ENCODE data around the gene OGFOD1. TPM values are rescaled to one million over a fixed set of nuclear protein-coding genes. Genes with fewer than 3 reads are reported as not detected.

Gene OGFOD1
- total and polyA plus RNA-seq, 2 of the 13 experiments (the other 11 are each of a cell fraction or from before 2014, with no cell fraction given) = 35.2 to 81.3 TPM

DNA sequence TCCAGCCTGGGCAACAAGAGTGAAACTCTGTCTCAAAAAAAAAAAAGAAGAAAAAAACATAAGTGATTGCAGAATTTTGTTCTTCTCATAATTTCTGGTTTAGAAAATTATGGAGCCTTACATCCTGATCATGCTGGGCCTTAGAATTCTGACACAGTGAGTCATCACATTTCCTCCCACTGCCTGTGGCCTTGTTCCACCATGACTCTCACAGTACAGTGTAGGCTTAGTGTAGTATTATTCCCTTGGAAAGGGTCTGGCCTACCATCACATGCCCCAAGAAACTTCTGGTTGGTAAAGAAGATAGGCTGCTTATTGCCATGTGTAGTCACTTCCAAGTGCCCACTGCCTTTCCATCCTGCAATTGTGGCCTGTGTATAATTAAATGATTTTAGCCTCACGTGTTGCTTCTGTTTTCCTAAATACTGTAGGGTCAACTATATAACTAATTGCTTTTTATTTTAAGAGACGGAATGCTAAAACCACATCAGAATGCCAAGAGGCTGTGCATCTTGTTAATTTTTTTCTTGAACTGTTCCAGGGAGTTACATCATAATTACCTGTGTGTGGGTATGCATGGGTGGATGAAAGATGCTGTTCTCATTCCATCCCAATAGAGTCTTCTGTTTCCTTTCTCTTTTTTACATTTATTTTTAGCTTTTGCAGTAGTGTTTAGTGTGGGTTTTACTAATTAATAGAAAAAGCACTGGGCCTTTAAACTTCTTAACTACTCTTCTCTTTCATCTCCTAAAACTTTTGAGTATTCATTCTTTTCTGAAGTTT, 25.9 kb downstream of the OGFOD1 start:
- H3K9me3 ChIP-seq (ENCODE audit: low read length) = no peaks in the 10 kb centered on the region
- CTCF ChIA-PET (ENCODE audit: low intra/inter-chr PET ratio, low total read pairs) = no interaction called here
- H2AFZ ChIP-seq (ENCODE audit: low read length) = no peak overlapping the region
- WGBS (ENCODE audit: low lambda C conversion rate) = 89% methylated on average over 2 of the region's 2 CpGs
- peak; percentile 63; the same call in 2 of the 3 replicates for ATAC-seq
- H3K79me2 ChIP-seq (ENCODE audit: insufficient read depth, low read length) = no peaks in the 10 kb centered on the region
- peaks cover 13 to 58% of the 10 kb centered on the region in 2 experiments for H3K36me3 ChIP-seq (replicated peaks in 1 of 2; ENCODE audit: control insufficient read depth in 1 of 2, insufficient read depth in 2 of 2, low read length in 2 of 2)
- no peak overlapping the region for H3K9ac ChIP-seq (ENCODE audit: insufficient read depth, low read depth, low read length)
- intact Hi-C loops (cut with micrococcal nuclease; ENCODE audit: unreplicated experiment) = no loop called here
- H3K4me1 ChIP-seq (ENCODE audit: insufficient read depth, low read length) = no peaks in the 10 kb centered on the region
- H3K4me3 ChIP-seq (replicated peaks in 1 of 3; ENCODE audit: insufficient read depth in 1 of 3, low read depth in 2 of 3, low read length in 3 of 3) = no peak overlapping the region
- no peaks in the 10 kb centered on the region for H4K20me1 ChIP-seq (ENCODE audit: insufficient read depth, low read length)
- POLR2A ChIA-PET = no interaction called here
- in situ Hi-C loops (cut with HindIII; ENCODE audit: extremely low pct_ligation_motif_present, low pct_unique_long_range_greater_than_20kb) = no loop called here
- peak; percentile 27 for DNase-seq (ENCODE audit: low spot score)
- H3K27ac ChIP-seq (ENCODE audit: extremely low read length, insufficient read depth, low read length) = no peak overlapping the region
- no peak overlapping the region for H3K4me2 ChIP-seq (ENCODE audit: low read depth, low read length)
- no TSS peak for BruUV-seq (replicated peaks)
- no peak for TF ChIP-seq ZNF224 (CRISPR knock-in tag; IDR thresholded peaks at IDR 0.05)
- TF ChIP-seq, protein P1, sequence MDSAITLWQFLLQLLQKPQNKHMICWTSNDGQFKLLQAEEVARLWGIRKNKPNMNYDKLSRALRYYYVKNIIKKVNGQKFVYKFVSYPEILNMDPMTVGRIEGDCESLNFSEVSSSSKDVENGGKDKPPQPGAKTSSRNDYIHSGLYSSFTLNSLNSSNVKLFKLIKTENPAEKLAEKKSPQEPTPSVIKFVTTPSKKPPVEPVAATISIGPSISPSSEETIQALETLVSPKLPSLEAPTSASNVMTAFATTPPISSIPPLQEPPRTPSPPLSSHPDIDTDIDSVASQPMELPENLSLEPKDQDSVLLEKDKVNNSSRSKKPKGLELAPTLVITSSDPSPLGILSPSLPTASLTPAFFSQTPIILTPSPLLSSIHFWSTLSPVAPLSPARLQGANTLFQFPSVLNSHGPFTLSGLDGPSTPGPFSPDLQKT (CRISPR knock-in tag; IDR thresholded peaks at IDR 0.05; ENCODE audit: borderline replicate concordance) = no peak
- TF ChIP-seq REPIN1 (CRISPR knock-in tag; IDR thresholded peaks at IDR 0.05; ENCODE audit: borderline replicate concordance, low read depth) = no peak
- TF ChIP-seq RFX3 (CRISPR knock-in tag; IDR thresholded peaks at IDR 0.05) = no peak
- TF ChIP-seq ZFP90 (CRISPR knock-in tag; IDR thresholded peaks at IDR 0.05; ENCODE audit: borderline replicate concordance) = no peak
- no peak for TF ChIP-seq ZNF724P (CRISPR knock-in tag; IDR thresholded peaks at IDR 0.05; ENCODE audit: borderline replicate concordance)
- TF ChIP-seq, protein P2, sequence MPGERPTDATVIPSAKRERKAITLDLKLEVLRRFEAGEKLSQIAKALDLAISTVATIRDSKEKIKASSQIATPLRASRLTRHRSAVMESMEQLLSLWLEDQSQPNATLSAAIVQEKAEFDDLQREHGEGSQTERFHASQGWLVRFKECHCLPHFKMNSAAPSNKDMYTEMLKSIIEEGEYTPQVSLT (CRISPR knock-in tag; IDR thresholded peaks at IDR 0.05; ENCODE audit: borderline replicate concordance, low read depth) = no peak
- no peak for TF ChIP-seq ZNF678 (CRISPR knock-in tag; IDR thresholded peaks at IDR 0.05)
- TF ChIP-seq ZNF644 (CRISPR knock-in tag; IDR thresholded peaks at IDR 0.05; ENCODE audit: low read depth) = 0 out of 2 replicates have a peak, but pooled peaks have one; percentile 19
- TF ChIP-seq FOSL2 (CRISPR knock-in tag; IDR thresholded peaks at IDR 0.05) = peak; percentile 68
- TF ChIP-seq ZBTB8A (CRISPR knock-in tag; IDR thresholded peaks at IDR 0.05; ENCODE audit: borderline replicate concordance, low read depth) = no peak
- 0 out of 2 replicates have a peak, but pooled peaks have one; percentile 49 for TF ChIP-seq NFE2L2 (IDR thresholded peaks at IDR 0.05; ENCODE audit: low read length)
- no peak for TF ChIP-seq ZNF331 (CRISPR knock-in tag; IDR thresholded peaks at IDR 0.05)
- TF ChIP-seq, protein P3, sequence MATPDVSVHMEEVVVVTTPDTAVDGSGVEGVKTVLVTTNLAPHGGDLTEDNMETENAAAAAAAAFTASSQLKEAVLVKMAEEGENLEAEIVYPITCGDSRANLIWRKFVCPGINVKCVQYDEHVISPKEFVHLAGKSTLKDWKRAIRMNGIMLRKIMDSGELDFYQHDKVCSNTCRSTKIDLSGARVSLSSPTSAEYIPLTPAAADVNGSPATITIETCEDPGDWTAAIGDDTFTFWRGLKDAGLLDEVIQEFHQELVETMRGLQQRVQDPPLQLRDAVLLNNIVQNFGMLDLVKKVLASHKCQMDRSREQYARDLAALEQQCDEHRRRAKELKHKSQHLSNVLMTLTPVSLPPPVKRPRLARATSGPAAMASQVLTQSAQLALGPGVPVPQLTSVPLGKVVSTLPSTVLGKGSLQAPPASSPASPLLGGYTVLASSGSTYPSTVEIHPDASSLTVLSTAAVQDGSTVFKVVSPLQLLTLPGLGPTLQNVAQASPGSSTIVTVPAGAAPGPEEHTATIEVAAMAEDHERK (CRISPR knock-in tag; IDR thresholded peaks at IDR 0.05; ENCODE audit: low read depth) = no peak
- no peak for TF ChIP-seq GFI1 (CRISPR knock-in tag; IDR thresholded peaks at IDR 0.05; ENCODE audit: borderline replicate concordance)
- TF ChIP-seq ZSCAN29 (CRISPR knock-in tag; conservative IDR thresholded peaks at IDR 0.05) = no peak
- no peak for TF ChIP-seq SP4 (CRISPR knock-in tag; IDR thresholded peaks at IDR 0.05)
- peak; percentile 21 for TF ChIP-seq RBM22 (optimal IDR thresholded peaks at IDR 0.05; ENCODE audit: low read length)
- TF ChIP-seq SMC3 (IDR thresholded peaks at IDR 0.05; ENCODE audit: low read length) = no peak
- TF ChIP-seq NFE2 (CRISPR knock-in tag; IDR thresholded peaks at IDR 0.05) = no peak; the same call in 1 of the 2 replicates
- no peaks in the 10 kb centered on the region for H3K27me3 ChIP-seq (ENCODE audit: control insufficient read depth in 1 of 2, insufficient read depth in 2 of 2, low read length in 2 of 2)
- FAIRE-seq = peak; percentile 34

Measured in HepG2 (cell line).